Measurements from ENCODE around the gene DDR2. TPM values are rescaled to one million over a fixed set of nuclear protein-coding genes. Genes with fewer than 3 reads are reported as not detected.

DDR2 gene
- total RNA-seq, 2 experiments from 2014 or later: 0.22 to 0.42 TPM

GRCh38 chr1:162616848-162617247, 15.4 kb upstream of the DDR2 start:
- Mint-ChIP-seq H3K27ac (no peak overlapping the region), H3K9me3 (peaks cover 9% of the 10 kb centered on the region), H3K36me3 (ENCODE audit: low read depth) (peaks cover 33% of the 10 kb centered on the region), H3K4me3 (no peak overlapping the region), H3K27me3 (no peaks in the 10 kb centered on the region), H3K4me1 (ENCODE audit: low read depth) (no peaks in the 10 kb centered on the region)
- Histone ChIP-seq H3K27ac (ENCODE audit: low read depth in 1 of 2, low read length in 2 of 2) (no peak overlapping the region), H3K4me3 (ENCODE audit: low read length) (no peak overlapping the region), H3K4me1 (ENCODE audit: insufficient read depth, low read length) (no peaks in the 10 kb centered on the region), H3K36me3 (ENCODE audit: insufficient read depth, low read length) (no peaks in the 10 kb centered on the region), H3K27me3 (ENCODE audit: control insufficient read depth in 1 of 2, insufficient read depth in 2 of 2, low read length in 2 of 2) (no peaks in the 10 kb centered on the region), H3K9me3 (ENCODE audit: control insufficient read depth in 1 of 2, insufficient read depth in 1 of 2, low read length in 2 of 2) (peaks cover 3 to 21% of the 10 kb centered on the region in 2 experiments)
- ChIA-PET POLR2A (no interaction called here), CTCF (no interaction called here)
- DNase-seq (no peak), ATAC-seq (ENCODE audit: poor library complexity) (no peak)
- intact Hi-C loops (cut with DNase I, micrococcal nuclease): no loop called here
- no peak for TF ChIP-seq CTCF (IDR thresholded peaks at IDR 0.05)

- CTCF ChIA-PET: no interaction called here
- no peaks in the 10 kb centered on the region for H3K36me3 ChIP-seq (ENCODE audit: insufficient read depth, low read length)
- intact Hi-C loops (cut with DNase I, micrococcal nuclease): no loop called here
- H3K27ac Mint-ChIP-seq: no peak overlapping the region
- no peaks in the 10 kb centered on the region for H3K27me3 Mint-ChIP-seq
- no peak overlapping the region for H3K4me3 Mint-ChIP-seq
- peaks cover 33% of the 10 kb centered on the region for H3K36me3 Mint-ChIP-seq (ENCODE audit: low read depth)
- peaks cover 9% of the 10 kb centered on the region for H3K9me3 Mint-ChIP-seq
- no peaks in the 10 kb centered on the region for H3K27me3 ChIP-seq (ENCODE audit: control insufficient read depth in 1 of 2, insufficient read depth in 2 of 2, low read length in 2 of 2)
- DNase-seq: no peak
- H3K4me1 Mint-ChIP-seq (ENCODE audit: low read depth): no peaks in the 10 kb centered on the region
- ATAC-seq (ENCODE audit: poor library complexity): no peak
- no peaks in the 10 kb centered on the region for H3K4me1 ChIP-seq (ENCODE audit: insufficient read depth, low read length)
- no peak overlapping the region for H3K4me3 ChIP-seq (ENCODE audit: low read length)
- TF ChIP-seq CTCF (IDR thresholded peaks at IDR 0.05): no peak
- POLR2A ChIA-PET: no interaction called here
- no peak overlapping the region for H3K27ac ChIP-seq (ENCODE audit: low read depth in 1 of 2, low read length in 2 of 2)
- H3K9me3 ChIP-seq (ENCODE audit: control insufficient read depth in 1 of 2, insufficient read depth in 1 of 2, low read length in 2 of 2): peaks cover 3 to 21% of the 10 kb centered on the region in 2 experiments
These were observed 14.8 kb upstream of the DDR2 start for GRCh38 chr1:162617513-162617912.

GRCh38 chr1:162619076-162619475, 13.2 kb upstream of the DDR2 start:
- Mint-ChIP-seq H3K27me3 (peaks cover 5% of the 10 kb centered on the region), H3K36me3 (ENCODE audit: low read depth) (peaks cover 33% of the 10 kb centered on the region), H3K27ac (no peak overlapping the region), H3K4me1 (ENCODE audit: low read depth) (no peaks in the 10 kb centered on the region), H3K4me3 (no peak overlapping the region), H3K9me3 (peaks cover 9% of the 10 kb centered on the region)
- ChIA-PET CTCF (no interaction called here), POLR2A (no interaction called here)
- TF ChIP-seq CTCF (IDR thresholded peaks at IDR 0.05): no peak
- Histone ChIP-seq H3K27me3 (ENCODE audit: control insufficient read depth in 1 of 2, insufficient read depth in 2 of 2, low read length in 2 of 2) (no peaks in the 10 kb centered on the region), H3K27ac (ENCODE audit: low read depth in 1 of 2, low read length in 2 of 2) (no peak overlapping the region), H3K4me1 (ENCODE audit: insufficient read depth, low read length) (no peaks in the 10 kb centered on the region), H3K4me3 (ENCODE audit: low read length) (no peak overlapping the region), H3K36me3 (ENCODE audit: insufficient read depth, low read length) (no peaks in the 10 kb centered on the region), H3K9me3 (ENCODE audit: control insufficient read depth in 1 of 2, insufficient read depth in 1 of 2, low read length in 2 of 2) (peaks cover 3 to 21% of the 10 kb centered on the region in 2 experiments)
- DNase-seq: no peak
- no peak for ATAC-seq (ENCODE audit: poor library complexity)
- intact Hi-C loops (cut with DNase I, micrococcal nuclease): no loop called here

All from CD4-positive, alpha-beta T cell (primary cell).